NCI-H510A treated with DMSO at 0.1 percent for 48 hours (cell line): ENCODE data around the gene RALGPS1.

Source experiments
- DNase-seq: peaks from one replicate; lab custom pipeline; 2025; lab: John Stamatoyannopoulos, UW

RALGPS1 gene

GRCh38 chr9:126914458-126915280 is at the start of gene RALGPS1:
Gene RALGPS1, plus strand, starts transcription at chr9:126914782. Its CDS starts 47,508 bp downstream, at chr9:126962290.
- DNase-seq: peak; percentile 91

DNA sequence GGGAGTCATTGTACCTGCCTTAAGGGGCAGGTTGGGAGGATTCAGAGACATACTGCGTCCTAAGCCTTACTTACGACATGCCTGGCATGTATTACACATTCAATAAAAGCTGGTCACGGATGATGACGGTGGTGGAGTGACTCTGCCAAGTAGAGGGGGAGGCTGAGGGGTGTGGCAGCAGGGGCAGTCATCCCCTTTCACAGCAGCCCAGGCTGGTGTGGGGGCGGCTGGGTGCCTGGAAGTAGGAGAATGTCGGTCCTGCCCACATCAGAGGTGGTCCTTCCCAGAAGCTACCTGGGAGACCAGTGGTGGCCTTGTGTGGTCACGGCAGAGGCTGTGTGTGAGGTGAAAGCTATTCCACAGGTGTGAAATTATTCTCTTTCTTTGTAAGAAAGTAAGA is 45.2 kb upstream of the RALGPS1 start:
- no peak for DNase-seq

GRCh38 chr9:126872516-126872915 is 42.1 kb upstream of the RALGPS1 start:
- no peak for DNase-seq

DNA sequence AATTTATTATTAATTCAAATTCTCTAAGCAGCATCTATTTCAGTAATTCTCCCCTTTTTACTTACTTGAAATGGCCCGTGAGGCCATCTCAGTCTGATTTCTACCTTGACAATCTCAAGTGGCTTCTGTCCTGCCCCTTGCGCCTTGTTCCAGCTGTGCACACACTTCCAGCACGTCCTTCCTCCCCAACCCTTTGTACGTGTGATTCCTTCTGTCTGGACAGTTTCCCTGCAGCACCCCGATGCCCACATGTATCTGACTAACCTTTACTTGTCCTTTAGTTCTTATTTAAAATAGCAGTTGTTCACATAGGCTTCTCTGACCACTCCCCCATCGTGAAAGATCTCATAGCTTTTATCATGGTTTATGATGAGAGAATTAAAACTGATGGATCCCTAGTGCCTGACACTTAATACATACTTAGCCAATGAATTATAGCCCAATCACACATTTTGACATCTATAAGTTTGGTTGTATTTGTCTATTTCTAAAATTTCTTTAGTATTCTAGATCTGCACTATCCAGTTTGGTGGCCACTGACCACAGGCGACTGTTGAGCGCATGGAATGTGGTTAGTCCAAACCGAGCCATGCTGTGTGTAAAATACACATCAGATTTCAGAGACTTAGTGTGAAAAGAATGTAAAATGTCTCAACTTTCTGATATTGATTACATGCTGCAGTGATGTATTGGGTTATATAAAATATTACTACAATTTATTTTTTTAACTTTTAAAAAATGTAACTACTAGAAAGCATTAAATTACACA is 39.9 kb upstream of the RALGPS1 start:
- DNase-seq: peak; percentile 30

GRCh38 chr9:126875756-126876510 is 38.6 kb upstream of the RALGPS1 start:
- no peak for DNase-seq

- DNase-seq: no peak
Measured at GRCh38 chr9:126876531-126876930, 38.1 kb upstream of the RALGPS1 start.

DNA sequence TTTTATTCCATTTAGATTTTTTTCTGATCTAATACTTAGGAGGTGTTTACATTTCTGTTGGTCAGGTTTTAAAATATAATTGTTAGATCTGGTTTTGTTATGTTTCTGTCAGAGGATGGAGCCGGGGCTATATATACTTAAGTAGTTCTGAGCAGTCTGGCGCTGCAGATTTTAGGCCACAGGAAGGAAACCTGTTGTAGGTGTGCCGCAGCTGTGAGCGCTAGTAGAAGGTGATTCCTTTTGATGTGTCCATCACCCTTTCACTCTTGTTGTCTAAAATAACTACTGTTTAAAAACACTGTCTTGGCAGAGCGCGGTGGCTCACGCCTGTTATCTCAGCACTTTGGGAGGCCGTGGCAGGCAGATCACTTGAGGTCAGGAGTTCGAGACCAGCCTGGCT is 37.2 kb upstream of the RALGPS1 start:
- no peak for DNase-seq

GRCh38 chr9:126879288-126879687 is 35.3 kb upstream of the RALGPS1 start:
- DNase-seq: no peak

GRCh38 chr9:126880226-126880946 is 34.2 kb upstream of the RALGPS1 start:
- DNase-seq: no peak

DNA sequence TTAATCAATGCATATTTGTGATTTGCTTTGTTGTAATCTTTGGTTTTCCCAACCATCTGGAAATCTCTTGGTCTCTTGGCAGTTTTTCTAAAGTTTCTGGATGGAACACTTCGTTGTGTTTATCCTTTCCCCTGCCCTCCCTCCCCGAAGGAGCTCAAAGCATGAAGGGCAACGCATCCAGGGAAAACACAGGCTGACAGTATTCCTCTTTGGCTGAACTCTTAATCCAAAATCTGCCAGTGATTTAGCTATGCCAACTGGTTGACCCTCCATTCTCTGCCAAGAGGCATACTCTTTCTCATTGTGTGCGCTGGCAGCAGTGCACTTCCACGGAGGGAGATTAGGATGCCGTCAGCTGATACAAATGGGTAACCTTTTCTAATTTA is 33.6 kb upstream of the RALGPS1 start:
- DNase-seq: no peak

DNA sequence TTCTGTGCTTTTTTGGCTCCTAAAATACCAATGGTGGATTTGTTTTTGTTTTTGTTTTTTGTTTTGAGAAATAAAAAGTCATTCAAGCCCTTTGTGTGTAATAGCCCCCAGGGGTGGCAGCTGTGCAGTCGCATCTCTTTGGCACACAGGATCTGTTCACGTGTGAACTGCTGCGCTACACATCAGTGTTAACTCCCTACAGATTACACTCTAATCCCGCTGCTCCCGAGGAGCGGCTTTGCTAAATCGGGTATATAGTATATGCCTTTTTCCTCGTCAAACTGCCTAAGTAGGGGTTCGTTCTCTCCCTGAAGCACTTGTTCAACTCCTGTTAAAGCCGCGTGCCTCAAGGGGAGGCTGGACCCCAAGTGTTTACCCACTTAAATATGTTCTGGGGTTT is 31.8 kb upstream of the RALGPS1 start:
- DNase-seq: no peak

- no peak for DNase-seq
Measured at GRCh38 chr9:126883636-126884035, 30.9 kb upstream of the RALGPS1 start.

DNA sequence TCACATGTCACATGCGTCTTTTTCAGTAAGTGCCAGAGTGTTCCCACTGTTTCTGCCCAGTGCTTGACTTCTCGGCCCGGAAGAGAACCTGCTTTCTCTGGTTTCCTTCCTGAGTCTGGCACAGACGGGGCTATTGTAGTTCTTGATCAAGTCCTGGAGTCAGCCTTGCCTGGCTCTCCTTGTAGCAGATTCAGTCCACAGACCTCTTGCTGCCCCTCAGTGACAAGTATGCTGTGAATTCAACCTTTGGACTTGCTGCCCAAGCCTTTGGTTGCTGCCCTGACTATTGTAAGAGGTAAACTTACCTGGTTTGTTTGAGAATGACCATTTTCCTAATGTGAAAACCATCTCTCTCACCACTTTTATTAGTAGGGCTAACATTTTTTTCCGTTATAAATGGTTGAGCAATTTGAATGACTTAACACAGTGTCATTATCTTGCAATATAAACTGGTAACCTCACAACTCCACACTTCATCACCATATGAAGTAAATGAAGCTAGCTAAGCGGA is 29.4 kb upstream of the RALGPS1 start:
- no peak for DNase-seq

- DNase-seq: no peak
Measured at GRCh38 chr9:126886034-126886822, 28.4 kb upstream of the RALGPS1 start.

GRCh38 chr9:126886897-126887296 is 27.7 kb upstream of the RALGPS1 start:
- DNase-seq: no peak

GRCh38 chr9:126891676-126892075 is 22.9 kb upstream of the RALGPS1 start:
- DNase-seq: no peak

- peak; percentile 19 for DNase-seq
Measured at GRCh38 chr9:126893079-126893478, 21.5 kb upstream of the RALGPS1 start.

DNA sequence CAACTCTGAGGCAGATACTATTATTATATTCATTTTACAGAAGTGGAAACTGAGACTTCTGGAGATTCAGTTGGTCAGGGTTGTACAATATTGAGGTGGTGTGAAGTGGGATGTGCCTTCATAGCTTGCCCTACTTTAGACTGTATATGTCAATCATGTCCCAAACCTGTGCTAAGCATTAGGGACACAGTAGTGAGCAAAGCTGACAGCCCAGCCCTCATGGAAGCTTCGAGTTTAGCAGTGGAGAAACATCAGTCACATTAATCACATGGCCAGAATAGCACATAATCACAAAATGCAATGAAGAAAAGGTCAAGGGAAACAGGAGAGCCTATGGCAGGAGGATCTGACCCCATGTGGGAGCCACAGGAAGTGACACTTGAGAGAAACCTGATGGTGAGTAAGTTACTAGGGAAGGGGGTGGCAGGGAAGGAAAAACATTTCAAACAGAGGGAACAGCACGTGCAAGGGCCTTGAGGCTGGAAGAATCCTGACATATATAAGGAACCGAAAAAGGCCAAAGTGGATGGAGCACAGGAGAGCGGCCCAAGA is 20.5 kb upstream of the RALGPS1 start:
- no peak for DNase-seq

GRCh38 chr9:126902210-126902609 is 12.4 kb upstream of the RALGPS1 start:
- DNase-seq: no peak

DNA sequence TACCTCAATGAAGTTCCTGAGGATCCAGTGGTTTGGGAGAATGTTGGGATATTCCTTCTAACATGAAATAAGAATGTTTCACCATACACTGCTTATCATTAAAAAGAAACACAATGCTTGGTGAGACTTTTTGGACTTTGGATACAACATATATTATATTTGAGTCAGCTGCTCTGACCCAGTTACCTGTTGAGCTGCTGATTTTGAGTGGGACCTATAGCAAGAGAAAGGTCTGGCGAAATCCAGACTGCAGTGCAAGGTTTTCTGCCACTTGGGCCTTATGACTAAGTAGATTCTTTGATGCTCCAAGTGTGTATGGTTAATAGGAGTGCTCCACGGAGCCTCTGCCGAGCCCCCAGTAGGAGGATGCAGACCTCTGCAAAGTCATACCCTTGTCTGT is 10.0 kb upstream of the RALGPS1 start:
- no peak for DNase-seq

- no peak for DNase-seq
Measured at GRCh38 chr9:126906091-126906490, 8.5 kb upstream of the RALGPS1 start.
